Gastrocnemius medialis (tissue), 4 donors: ENCODE results near the gene SH3BGRL2. TPM values are rescaled to one million over a fixed set of nuclear protein-coding genes. Genes with fewer than 3 reads are reported as not detected.
"Not testable (repeated sequence)": the region's sequence is repeated elsewhere in the genome, so short reads cannot be mapped to it uniquely, and the experiment has no call there.

Experiments
- ATAC-seq, 2 donors: fragments of 150-250 bp; one replicate each; pipeline ENCODE4 v1.9.1; 2016
- DNase-seq, 2 donors: peaks; one replicate each; pipeline ENCODE4 v3.0.0-alpha.2; 2019
- H3K27ac ChIP-seq, 4 donors: fragments of 200-600 bp; sonication (generic); 1 replicate in 1 of 4; 2 replicates in 3 of 4; pipeline ENCODE4 v1.5.1; 2016 to 2018; ENCODE audit warnings: mild to moderate bottlenecking in 2 of 4, moderate library complexity in 1 of 4
- H3K27me3 ChIP-seq, 3 donors: fragments of 200-600 bp; sonication (generic) in 2 of 3; 1 replicate in 1 of 3; 2 replicates in 2 of 3; pipeline versions ENCODE4 v1.5.1 to v1.6.0; 2016 to 2019; ENCODE audit warnings: mild to moderate bottlenecking in 1 of 3, moderate library complexity in 1 of 3
- H3K36me3 ChIP-seq, 2 donors: fragments of 200-600 bp; sonication (generic) in 1 of 2; one replicate each; pipeline ENCODE4 v1.5.1; 2017 to 2018
- H3K4me1 ChIP-seq, 2 donors: fragments of 200-600 bp; sonication (generic) in 1 of 2; one replicate each; pipeline ENCODE4 v1.5.1; 2016 to 2017; ENCODE audit warnings: mild to moderate bottlenecking in 2 of 2
- H3K4me3 ChIP-seq, 4 donors: fragments of 200-600 bp; sonication (generic) in 3 of 4; 1 replicate in 1 of 4; 2 replicates in 3 of 4; pipeline ENCODE4 v1.5.1; 2016 to 2019; ENCODE audit warnings: mild to moderate bottlenecking in 2 of 4
- H3K9me3 ChIP-seq, 3 donors: fragments of 200-600 bp; sonication (generic) in 2 of 3; 1 replicate in 1 of 3; 2 replicates in 2 of 3; pipeline ENCODE4 v1.5.1; 2016 to 2019
- CTCF ChIP-seq, 5 experiments: fragments of 450-650 bp in 3 of 5; fragments of 200-600 bp in 2 of 5; sonication (generic) in 2 of 5; IDR thresholded peaks in 4 of 5; conservative IDR thresholded peaks in 1 of 5; 1 replicate in 4 of 5; 2 replicates in 1 of 5; pipeline ENCODE4 v1.5.1; 2016 to 2019; ENCODE audit warnings: antibody characterized with exemption in 5 of 5, mild to moderate bottlenecking in 3 of 5, moderate library complexity in 3 of 5
- POLR2A ChIP-seq, 2 donors: fragments of 450-650 bp; IDR thresholded peaks; one replicate each; pipeline ENCODE4 v1.6.1; 2017; ENCODE audit warnings: antibody characterized with exemption in 2 of 2, mild to moderate bottlenecking in 2 of 2, moderate library complexity in 2 of 2
- in situ Hi-C, 4 donors: fragments of 200-750 bp; cut with MboI; loops; one replicate each; pipeline versions ENCODE4 v1.15.0 to v1.8.0; 2017; ENCODE audit warnings: low sequenced_read_pairs in 4 of 4
- intact Hi-C: fragments of 100-400 bp; cut with DNase I; formaldehyde crosslinking; loops from one replicate; pipeline ENCODE4 v1.15.1; 2023; ENCODE audit warnings: low total_unique reads
- total RNA-seq, 4 donors: library from RNA; depleted of rRNA; stranded (reverse); fragments of >200 nt; gene quantifications; one replicate each; pipeline versions ENCODE4 v1.1.0 to v1.2.3, GENCODE V29; 2016

SH3BGRL2 gene
- total RNA-seq, 4 donors from 2014 or later = 8.0 to 15.7 (median 9.1) TPM

GRCh38 chr6:79614326-79615305 is 16.5 kb upstream of the SH3BGRL2 start:
- no peaks in the 10 kb centered on the region for H3K9me3 ChIP-seq
- intact Hi-C loops (no loop called here), in situ Hi-C loops (no loop called here)
- DNase-seq (no peak), ATAC-seq (no peak)
- TF ChIP-seq POLR2A (IDR thresholded peaks at IDR 0.05) = no peak
- TF ChIP-seq CTCF (IDR thresholded peaks at IDR 0.05 in 4 of 5, conservative IDR thresholded peaks at IDR 0.05 in 1 of 5) = no peak
- H3K36me3 ChIP-seq = no peaks in the 10 kb centered on the region
- H3K4me1 ChIP-seq = no peaks in the 10 kb centered on the region
- no peak overlapping the region for H3K4me3 ChIP-seq
- no peaks in the 10 kb centered on the region for H3K27me3 ChIP-seq
- H3K27ac ChIP-seq = no peak overlapping the region

DNA sequence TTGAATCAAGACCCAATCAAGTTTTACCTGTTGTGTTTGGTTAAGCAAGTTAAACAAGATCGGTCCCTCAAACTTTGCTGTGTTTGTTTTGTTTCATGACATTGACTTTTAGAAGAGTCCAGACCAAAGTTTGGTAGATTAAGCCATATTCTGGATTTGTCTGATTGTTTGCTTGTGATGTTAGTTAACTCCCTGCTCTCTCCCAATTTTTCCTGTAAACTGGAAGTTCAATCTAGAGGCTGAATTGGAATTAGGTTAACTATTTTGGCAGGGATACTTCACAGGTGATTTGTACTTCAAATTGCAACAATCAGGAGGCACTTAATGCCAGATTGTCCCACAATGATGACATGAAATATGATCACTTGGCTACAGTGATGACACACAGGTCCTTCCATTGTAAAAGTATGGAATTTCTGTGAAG is 13.6 kb upstream of the SH3BGRL2 start:
- in situ Hi-C loops (no loop called here), intact Hi-C loops (no loop called here)
- Histone ChIP-seq H3K27ac (no peak overlapping the region), H3K4me1 (no peaks in the 10 kb centered on the region), H3K27me3 (no peaks in the 10 kb centered on the region), H3K36me3 (no peaks in the 10 kb centered on the region), H3K9me3 (no peaks in the 10 kb centered on the region), H3K4me3 (no peak overlapping the region)
- ATAC-seq (no peak), DNase-seq (no peak)
- TF ChIP-seq CTCF (IDR thresholded peaks at IDR 0.05 in 4 of 5, conservative IDR thresholded peaks at IDR 0.05 in 1 of 5) = no peak

- H3K9me3 ChIP-seq, ATAC-seq, intact Hi-C loops, H3K4me3 ChIP-seq, DNase-seq, H3K36me3 ChIP-seq, H3K4me1 ChIP-seq, in situ Hi-C loops, H3K27me3 ChIP-seq, H3K27ac ChIP-seq: not testable (repeated sequence)
These were observed 12.7 kb upstream of the SH3BGRL2 start for GRCh38 chr6:79618425-79618824.

DNA sequence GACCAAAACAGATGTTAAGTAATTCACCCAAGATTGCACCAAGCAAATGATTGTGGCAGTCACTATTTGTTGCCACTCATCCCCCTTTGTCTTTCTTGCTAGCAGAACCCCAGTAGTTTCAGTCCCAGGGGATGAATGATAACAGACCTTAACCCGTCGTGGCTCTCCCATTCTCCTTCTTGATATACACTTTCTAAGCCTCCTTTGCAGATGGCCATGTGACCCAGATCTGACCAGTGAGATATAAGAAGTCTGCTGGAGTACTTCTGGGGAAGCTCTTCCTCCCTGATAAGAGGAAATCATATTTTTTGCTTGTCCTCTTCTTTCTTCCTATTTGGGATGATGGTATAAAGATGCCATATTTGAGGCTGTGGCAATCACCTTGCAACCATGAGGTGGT is 9.6 kb upstream of the SH3BGRL2 start:
- ATAC-seq = no peak
- intact Hi-C loops = no loop called here
- TF ChIP-seq CTCF (IDR thresholded peaks at IDR 0.05 in 4 of 5, conservative IDR thresholded peaks at IDR 0.05 in 1 of 5) (no peak), POLR2A (IDR thresholded peaks at IDR 0.05) (no peak)
- H3K9me3 ChIP-seq = no peaks in the 10 kb centered on the region
- no peak overlapping the region for H3K27ac ChIP-seq
- DNase-seq = no peak
- no peaks in the 10 kb centered on the region for H3K36me3 ChIP-seq
- H3K4me3 ChIP-seq = no peak overlapping the region
- no peaks in the 10 kb centered on the region for H3K4me1 ChIP-seq
- no peaks in the 10 kb centered on the region for H3K27me3 ChIP-seq
- in situ Hi-C loops = no loop called here

DNA sequence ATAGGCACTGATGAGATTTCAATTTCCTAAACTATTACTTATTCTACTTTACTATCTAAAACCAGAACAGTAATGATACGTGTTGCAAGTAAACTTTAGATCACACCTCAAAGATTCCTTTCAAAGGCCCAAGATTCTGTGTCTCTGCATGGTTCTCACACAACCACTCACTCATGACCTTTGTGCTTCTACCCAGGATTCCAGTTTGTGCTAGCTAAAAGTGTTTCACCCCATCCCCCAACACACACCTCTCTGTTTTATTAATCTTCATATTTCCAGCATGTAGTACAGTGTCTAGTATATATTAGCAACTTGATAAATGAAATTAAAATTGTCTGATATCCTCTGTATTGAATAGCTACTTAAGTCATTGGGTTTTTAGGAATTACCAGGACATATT is 8.8 kb upstream of the SH3BGRL2 start:
- in situ Hi-C loops (no loop called here), intact Hi-C loops (no loop called here)
- H3K27ac ChIP-seq = no peak overlapping the region
- DNase-seq (no peak), ATAC-seq (no peak)
- no peaks in the 10 kb centered on the region for H3K36me3 ChIP-seq
- H3K4me1 ChIP-seq = no peaks in the 10 kb centered on the region
- no peak for TF ChIP-seq CTCF (IDR thresholded peaks at IDR 0.05 in 4 of 5, conservative IDR thresholded peaks at IDR 0.05 in 1 of 5)
- TF ChIP-seq POLR2A (IDR thresholded peaks at IDR 0.05) = no peak
- H3K27me3 ChIP-seq = no peaks in the 10 kb centered on the region
- H3K9me3 ChIP-seq = no peaks in the 10 kb centered on the region
- no peak overlapping the region for H3K4me3 ChIP-seq
